GM12873 (cell line): ENCODE results near the gene MPP4.

Source experiments
- CTCF ChIP-seq: IDR thresholded peaks from 2 replicates; pipeline ENCODE4 v1.5.1; 2012; ENCODE audit warnings: low read depth, mild to moderate bottlenecking, moderate library complexity, low read length, control low read depth; ENCODE audit not compliant: insufficient read depth; ENCODE audit errors: missing control alignments

The MPP4 gene

GRCh38 chr2:201630577-201630976, 67.9 kb downstream of the MPP4 start:
- TF ChIP-seq CTCF, result no peak

- TF ChIP-seq CTCF, result no peak
Observed at GRCh38 chr2:201628545-201628944, 69.9 kb downstream of the MPP4 start.

- no peak for TF ChIP-seq CTCF
Observed at GRCh38 chr2:201622306-201622970, 76.0 kb downstream of the MPP4 start.

GRCh38 chr2:201621293-201621999, 77.0 kb downstream of the MPP4 start:
- no peak for TF ChIP-seq CTCF

GRCh38 chr2:201618744-201619662, 79.4 kb downstream of the MPP4 start:
- TF ChIP-seq CTCF, result no peak

GRCh38 chr2:201608021-201608420, 90.4 kb downstream of the MPP4 start:
- TF ChIP-seq CTCF, result no peak

- no peak for TF ChIP-seq CTCF
Observed at GRCh38 chr2:201607568-201607967, 90.9 kb downstream of the MPP4 start.
